CD4-positive, CD25-positive, alpha-beta regulatory T cell (primary cell): Measurements from ENCODE around the gene FMO2. TPM values are rescaled to one million over a fixed set of nuclear protein-coding genes. Genes with fewer than 3 reads are reported as not detected.

ENCODE experiments used
- ATAC-seq, 2 donors: fragments of 150-1000 bp; cut with Tn5 transposase; one replicate each; pipeline ENCODE4 v1.10.0; 2021; ENCODE audit warnings: low read depth in 2 of 2, moderate number of reproducible peaks in 2 of 2, moderate library complexity in 1 of 2
- DNase-seq, 3 donors: peaks; one replicate each; pipeline versions ENCODE4 v3.0.0 to v3.0.0-alpha.2; 2012 to 2022; ENCODE audit warnings: mixed read lengths in 1 of 3
- H3K27ac ChIP-seq: one replicate; pipeline ENCODE4 v1.7.0; 2013; ENCODE audit warnings: mild to moderate bottlenecking, low read length; ENCODE audit not compliant: insufficient read depth, poor library complexity, severe bottlenecking
- H3K27me3 ChIP-seq: one replicate; pipeline ENCODE4 v1.7.0; 2013; ENCODE audit warnings: low read length; ENCODE audit not compliant: control insufficient read depth, insufficient read depth
- H3K36me3 ChIP-seq: one replicate; pipeline ENCODE4 v1.7.0; 2013; ENCODE audit warnings: mild to moderate bottlenecking, low read length, moderate library complexity; ENCODE audit not compliant: control insufficient read depth, insufficient read depth
- H3K4me1 ChIP-seq: 2 replicates; pipeline ENCODE4 v1.7.0; 2013; ENCODE audit warnings: mild to moderate bottlenecking, low read length; ENCODE audit not compliant: insufficient read depth, control insufficient read depth, poor library complexity, severe bottlenecking
- H3K4me3 ChIP-seq: one replicate; pipeline ENCODE4 v1.7.0; 2013; ENCODE audit warnings: low read depth, mild to moderate bottlenecking, low read length, moderate library complexity
- H3K9me3 ChIP-seq, 2 experiments: 1 replicate in 1 of 2; 2 replicates in 1 of 2; pipeline ENCODE4 v1.7.0; 2013; ENCODE audit warnings: low read length in 2 of 2, mild to moderate bottlenecking in 1 of 2, moderate library complexity in 1 of 2; ENCODE audit not compliant: control insufficient read depth in 2 of 2
- H3K27ac Mint-ChIP-seq, 3 donors: one replicate each; pipeline ENCODE4 v1.8.0; 2020 to 2022; ENCODE audit warnings: mild to moderate bottlenecking in 3 of 3, mixed read lengths in 3 of 3, moderate library complexity in 2 of 3
- H3K27me3 Mint-ChIP-seq: one replicate; pipeline ENCODE4 v1.8.0; 2022; ENCODE audit warnings: mild to moderate bottlenecking, mixed read lengths
- H3K36me3 Mint-ChIP-seq: one replicate; pipeline ENCODE4 v1.8.0; 2020; ENCODE audit warnings: mixed read lengths
- H3K4me1 Mint-ChIP-seq, 4 donors: one replicate each; pipeline ENCODE4 v1.8.0; 2020 to 2022; ENCODE audit warnings: mixed read lengths in 4 of 4, mild to moderate bottlenecking in 1 of 4
- H3K4me3 Mint-ChIP-seq, 4 donors: one replicate each; pipeline ENCODE4 v1.8.0; 2020 to 2022; ENCODE audit warnings: mild to moderate bottlenecking in 4 of 4, mixed read lengths in 4 of 4, moderate library complexity in 3 of 4
- H3K9me3 Mint-ChIP-seq, 7 donors: one replicate each; pipeline ENCODE4 v1.8.0; 2020 to 2022; ENCODE audit warnings: mixed read lengths in 7 of 7, mild to moderate bottlenecking in 3 of 7, moderate library complexity in 2 of 7
- polyA plus RNA-seq, 4 donors: library from polyadenylated mRNA; unstranded; fragments of 300-500 nt; fragmentation: Illumina TruSeq; gene quantifications; one replicate each; pipeline ENCODE4 v1.2.3, GENCODE V29; 2021
- total RNA-seq: library from RNA; stranded (reverse); gene quantifications from one replicate; pipeline ENCODE4 v1.2.3, GENCODE V29; 2022

FMO2 gene
- total and polyA plus RNA-seq, 5 donors from 2014 or later, result not detected

DNA sequence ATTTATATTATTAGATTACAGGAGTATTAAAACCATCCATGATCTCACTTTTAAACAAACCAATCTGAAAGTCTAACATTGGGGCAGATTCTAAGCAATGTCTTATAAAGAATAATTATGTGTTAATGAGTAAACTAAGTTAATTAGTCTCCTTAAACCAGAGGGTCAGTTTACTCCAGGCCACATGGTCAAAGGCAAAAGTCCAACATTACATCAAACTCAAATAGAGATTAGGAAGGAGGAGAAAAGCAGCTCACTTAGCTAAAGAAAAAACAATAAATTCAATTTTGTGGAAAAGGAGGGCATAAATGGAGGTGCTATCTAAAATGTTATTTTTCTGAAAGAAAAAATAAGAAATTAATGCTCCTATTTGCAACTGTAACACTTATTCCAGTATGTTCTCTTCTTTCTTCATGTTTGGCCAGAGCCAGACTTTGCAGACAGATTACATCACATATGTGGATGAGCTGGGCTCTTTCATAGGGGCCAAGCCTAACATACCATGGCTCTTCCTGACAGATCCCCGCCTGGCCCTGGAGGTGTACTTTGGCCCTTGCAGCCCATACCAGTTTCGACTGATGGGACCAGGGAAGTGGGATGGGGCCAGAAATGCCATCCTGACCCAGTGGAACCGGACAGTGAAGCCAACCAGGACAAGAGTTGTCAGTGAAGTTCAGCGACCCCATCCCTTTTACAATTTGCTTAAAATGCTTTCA lies 24.3 kb upstream of the FMO2 start:
- peaks cover 4% of the 10 kb centered on the region for H3K27me3 Mint-ChIP-seq
- H3K4me3 ChIP-seq, result no peak overlapping the region

DNA sequence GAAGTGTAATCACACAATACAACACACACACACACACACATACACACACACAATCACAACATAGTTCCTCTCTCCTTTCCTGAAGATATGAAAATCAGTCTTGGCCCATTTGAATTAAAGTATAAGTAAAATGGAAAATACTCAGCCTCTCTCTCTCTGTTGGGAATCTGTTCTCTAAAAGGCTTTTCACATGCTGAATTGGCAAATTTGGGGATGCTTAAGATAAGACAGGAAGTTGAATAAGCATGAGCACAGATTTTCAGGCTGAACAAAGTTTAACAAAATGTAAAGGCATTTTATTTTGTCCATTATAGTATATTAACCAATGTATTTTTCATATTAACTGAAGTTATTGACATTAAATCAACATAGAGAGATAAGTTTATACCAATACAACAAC lies 23.7 kb upstream of the FMO2 start:
- ATAC-seq, result no peak

More for the DNA sequence above, 24.3 kb upstream of the FMO2 start:
- no peaks in the 10 kb centered on the region for H3K27me3 ChIP-seq
- H3K27ac ChIP-seq, result no peak overlapping the region
- DNase-seq (no peak), ATAC-seq (no peak)
- Mint-ChIP-seq H3K36me3 (no peaks in the 10 kb centered on the region), H3K27ac (no peak overlapping the region), H3K4me1 (no peaks in the 10 kb centered on the region), H3K4me3 (no peak overlapping the region), H3K9me3 (peaks cover 0 to 2% (median 0%) of the 10 kb centered on the region in 7 donors)
- no peaks in the 10 kb centered on the region for H3K9me3 ChIP-seq
- no peaks in the 10 kb centered on the region for H3K4me1 ChIP-seq
- H3K36me3 ChIP-seq, result no peaks in the 10 kb centered on the region

DNA sequence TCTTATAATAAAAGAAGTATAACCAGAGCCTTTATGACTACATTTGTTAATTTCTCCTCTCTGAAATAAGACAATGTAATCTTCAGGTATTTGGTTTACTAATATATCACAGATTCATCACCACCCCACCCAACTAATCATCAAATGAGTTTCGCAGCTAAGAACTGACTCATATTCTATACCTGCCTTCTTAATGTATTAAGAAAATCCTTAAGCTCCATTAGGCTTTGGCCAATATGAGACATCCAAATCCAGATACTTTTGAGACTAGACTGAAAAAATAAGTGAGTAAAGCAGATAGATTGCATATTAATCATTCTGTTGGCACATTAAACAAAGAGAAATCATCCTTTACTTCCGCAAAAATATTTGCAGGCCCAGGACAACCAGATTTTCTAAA lies 18.7 kb upstream of the FMO2 start:
- ATAC-seq, result no peak
- Mint-ChIP-seq H3K27me3 (peaks cover 10% of the 10 kb centered on the region), H3K4me3 (no peak overlapping the region), H3K36me3 (no peaks in the 10 kb centered on the region), H3K27ac (no peak overlapping the region), H3K4me1 (no peaks in the 10 kb centered on the region), H3K9me3 (peaks cover 0 to 5% (median 2%) of the 10 kb centered on the region in 7 donors)
- no peaks in the 10 kb centered on the region for H3K4me1 ChIP-seq
- no peaks in the 10 kb centered on the region for H3K9me3 ChIP-seq
- H3K27me3 ChIP-seq, result no peaks in the 10 kb centered on the region
- no peak overlapping the region for H3K27ac ChIP-seq
- H3K36me3 ChIP-seq, result no peaks in the 10 kb centered on the region
- no peak for DNase-seq
- H3K4me3 ChIP-seq, result no peak overlapping the region

More for the DNA sequence above, 23.7 kb upstream of the FMO2 start:
- no peak overlapping the region for H3K4me3 ChIP-seq
- DNase-seq, result no peak
- no peaks in the 10 kb centered on the region for H3K4me1 ChIP-seq
- no peaks in the 10 kb centered on the region for H3K36me3 ChIP-seq
- no peaks in the 10 kb centered on the region for H3K9me3 ChIP-seq
- H3K4me3 Mint-ChIP-seq, result no peak overlapping the region
- H3K27ac Mint-ChIP-seq, result no peak overlapping the region
- peaks cover 0 to 2% (median 0%) of the 10 kb centered on the region in 7 donors for H3K9me3 Mint-ChIP-seq
- H3K27me3 Mint-ChIP-seq, result peaks cover 7% of the 10 kb centered on the region
- H3K27me3 ChIP-seq, result no peaks in the 10 kb centered on the region
- H3K4me1 Mint-ChIP-seq, result no peaks in the 10 kb centered on the region
- no peaks in the 10 kb centered on the region for H3K36me3 Mint-ChIP-seq
- no peak overlapping the region for H3K27ac ChIP-seq

DNA sequence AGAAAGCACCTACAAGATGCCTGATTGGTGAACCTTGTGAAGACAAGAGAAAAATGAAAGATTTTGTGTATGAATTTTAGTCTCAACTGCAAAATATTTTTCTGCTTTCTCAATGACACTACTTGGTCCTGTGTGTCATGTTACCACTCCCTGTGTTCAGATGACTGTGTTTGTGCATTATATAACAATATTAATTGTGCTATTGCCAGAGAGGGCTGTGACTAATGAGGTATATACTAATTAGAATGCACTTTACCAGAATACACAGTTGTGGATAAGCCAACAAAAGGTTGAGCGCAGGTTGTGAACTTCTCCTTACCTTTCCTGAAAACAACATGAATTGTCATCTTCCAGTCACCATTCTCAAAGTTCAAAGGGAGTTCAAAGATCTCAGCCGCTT lies 17.3 kb upstream of the FMO2 start:
- Mint-ChIP-seq H3K27me3 (peaks cover 10% of the 10 kb centered on the region), H3K36me3 (no peaks in the 10 kb centered on the region), H3K4me1 (no peaks in the 10 kb centered on the region), H3K27ac (no peak overlapping the region), H3K4me3 (no peak overlapping the region), H3K9me3 (peaks cover 0 to 5% (median 2%) of the 10 kb centered on the region in 7 donors)
- ATAC-seq (no peak), DNase-seq (no peak)
- Histone ChIP-seq H3K27ac (no peak overlapping the region), H3K27me3 (no peaks in the 10 kb centered on the region), H3K4me1 (no peaks in the 10 kb centered on the region), H3K4me3 (no peak overlapping the region), H3K36me3 (no peaks in the 10 kb centered on the region), H3K9me3 (no peaks in the 10 kb centered on the region)

DNA sequence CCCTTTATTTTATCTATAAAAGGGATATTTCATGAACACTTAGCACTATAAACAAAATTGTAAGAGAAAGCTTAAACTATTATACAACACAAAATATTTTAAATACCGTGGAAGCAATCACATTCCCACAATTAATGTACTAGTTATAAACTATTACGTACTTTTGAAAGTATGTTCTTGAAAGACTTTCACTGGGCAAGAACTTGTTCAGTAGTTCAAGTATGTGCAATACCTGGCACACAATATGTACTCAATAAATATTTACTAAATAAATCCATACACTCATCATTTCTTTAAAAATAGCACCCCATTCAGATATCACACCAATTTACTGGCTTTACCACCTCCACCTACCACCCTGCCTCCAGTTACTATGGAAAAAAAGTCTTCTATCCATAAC lies 12.6 kb upstream of the FMO2 start:
- no peak for ATAC-seq

DNA sequence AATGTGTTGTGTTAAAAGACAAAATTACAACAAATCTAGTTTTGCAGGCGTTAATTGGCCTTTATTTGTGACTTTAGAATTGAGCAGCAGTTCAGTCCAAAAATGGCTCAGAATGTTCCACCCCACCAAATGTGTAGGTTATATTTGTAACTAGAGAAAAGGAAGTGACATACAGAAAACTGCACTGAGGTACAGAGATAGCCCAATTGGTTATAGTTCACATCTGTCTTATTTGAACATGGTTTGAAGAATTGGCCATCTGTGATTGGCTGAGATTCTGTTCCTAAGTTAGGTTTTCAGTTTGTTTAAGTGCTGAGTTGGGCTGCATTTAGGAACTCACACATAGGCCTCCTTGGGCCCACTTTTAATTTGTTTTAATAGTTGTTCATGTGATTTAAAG lies 12.0 kb upstream of the FMO2 start:
- Histone ChIP-seq H3K4me3 (no peak overlapping the region), H3K27ac (no peak overlapping the region), H3K27me3 (no peaks in the 10 kb centered on the region), H3K36me3 (no peaks in the 10 kb centered on the region), H3K9me3 (no peaks in the 10 kb centered on the region), H3K4me1 (no peaks in the 10 kb centered on the region)
- Mint-ChIP-seq H3K4me3 (no peak overlapping the region), H3K27me3 (peaks cover 14% of the 10 kb centered on the region), H3K27ac (no peak overlapping the region), H3K4me1 (no peaks in the 10 kb centered on the region), H3K36me3 (no peaks in the 10 kb centered on the region), H3K9me3 (peaks cover 0 to 5% (median 1%) of the 10 kb centered on the region in 7 donors)
- no peak for DNase-seq
- ATAC-seq, result no peak

More for the DNA sequence above, 12.6 kb upstream of the FMO2 start:
- Mint-ChIP-seq H3K4me1 (no peaks in the 10 kb centered on the region), H3K4me3 (no peak overlapping the region), H3K36me3 (no peaks in the 10 kb centered on the region), H3K27ac (no peak overlapping the region), H3K27me3 (peaks cover 14% of the 10 kb centered on the region), H3K9me3 (peaks cover 0 to 5% (median 1%) of the 10 kb centered on the region in 7 donors)
- no peak for DNase-seq
- Histone ChIP-seq H3K4me1 (no peaks in the 10 kb centered on the region), H3K27me3 (no peaks in the 10 kb centered on the region), H3K36me3 (no peaks in the 10 kb centered on the region), H3K27ac (no peak overlapping the region), H3K4me3 (no peak overlapping the region), H3K9me3 (no peaks in the 10 kb centered on the region)

DNA sequence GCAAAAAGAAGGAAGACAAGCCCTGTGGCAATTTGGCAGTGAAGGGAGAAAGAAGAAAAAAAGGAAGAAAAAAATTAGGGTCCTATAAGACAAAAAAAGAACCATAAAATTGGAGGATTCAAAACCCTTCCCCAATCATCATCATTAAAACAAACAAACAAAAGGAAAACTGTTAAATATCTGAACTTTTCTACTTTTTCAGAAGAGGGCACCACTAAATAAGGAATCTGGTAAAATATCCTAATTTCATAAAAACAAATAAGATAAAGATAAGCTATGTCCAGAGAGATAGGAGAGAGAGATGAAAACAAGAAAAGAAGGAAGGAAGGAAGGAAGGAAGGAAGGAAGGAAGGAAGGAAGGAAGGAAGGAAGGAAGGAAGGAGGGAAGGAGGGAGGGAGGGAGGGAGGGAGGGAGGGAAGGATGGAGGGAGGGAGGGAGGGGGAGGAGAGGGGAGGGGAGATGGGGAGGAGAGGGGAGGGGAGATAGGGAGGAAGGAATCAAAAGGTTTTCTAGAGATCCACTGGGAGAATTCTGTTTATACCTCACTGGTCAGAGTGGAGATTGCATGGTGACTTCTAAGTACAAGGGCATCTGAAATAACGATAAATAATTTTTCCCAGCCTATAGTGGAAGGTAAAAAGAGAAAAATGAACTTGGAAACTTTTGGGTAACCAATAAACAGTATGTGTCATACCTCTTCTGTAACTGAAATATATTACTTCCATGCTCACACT lies 10.4 kb upstream of the FMO2 start:
- H3K27me3 ChIP-seq, result no peaks in the 10 kb centered on the region
- H3K9me3 ChIP-seq, result no peaks in the 10 kb centered on the region
- DNase-seq, result no peak
- H3K27ac ChIP-seq, result no peak overlapping the region
- H3K36me3 Mint-ChIP-seq, result no peaks in the 10 kb centered on the region
- H3K4me1 Mint-ChIP-seq, result no peaks in the 10 kb centered on the region
- H3K9me3 Mint-ChIP-seq, result peaks cover 0 to 4% (median 0%) of the 10 kb centered on the region in 7 donors
- ATAC-seq, result no peak
- H3K27me3 Mint-ChIP-seq, result peaks cover 14% of the 10 kb centered on the region
- H3K4me3 ChIP-seq, result no peak overlapping the region
- no peak overlapping the region for H3K4me3 Mint-ChIP-seq
- no peak overlapping the region for H3K27ac Mint-ChIP-seq
- H3K4me1 ChIP-seq, result no peaks in the 10 kb centered on the region
- no peaks in the 10 kb centered on the region for H3K36me3 ChIP-seq
